H9 (cell line): ENCODE measurements around the gene SIRPD. TPM values are rescaled to one million over a fixed set of nuclear protein-coding genes. Genes with fewer than 3 reads are reported as not detected.

Source experiments
- DNase-seq: peaks from one replicate; pipeline ENCODE4 v3.0.0-alpha.2; 2017
- H2AFZ ChIP-seq: one replicate; pipeline ENCODE4 v1.6.1; 2013; ENCODE audit warnings: mild to moderate bottlenecking, low read length, control low read depth, moderate library complexity
- H2AK5ac ChIP-seq: 2 replicates; pipeline ENCODE4 v1.6.1; 2013; ENCODE audit warnings: low read length, control low read depth, mixed read lengths; ENCODE audit not compliant: insufficient read length
- H2BK120ac ChIP-seq: one replicate; pipeline ENCODE4 v1.6.1; 2013; ENCODE audit warnings: low read depth, mild to moderate bottlenecking, low read length, control low read depth, inconsistent platforms; ENCODE audit not compliant: poor library complexity, severe bottlenecking
- H2BK12ac ChIP-seq: 2 replicates; pipeline ENCODE4 v1.6.1; 2013; ENCODE audit warnings: low read length, control low read depth, mixed read lengths, low read depth; ENCODE audit not compliant: insufficient read length
- H2BK15ac ChIP-seq: 2 replicates; pipeline ENCODE4 v1.6.1; 2013; ENCODE audit warnings: low read depth, low read length, control low read depth
- H2BK20ac ChIP-seq: one replicate; pipeline ENCODE4 v1.6.1; 2013; ENCODE audit warnings: low read depth, mild to moderate bottlenecking, low read length, control low read depth, inconsistent platforms; ENCODE audit not compliant: poor library complexity, severe bottlenecking
- H2BK5ac ChIP-seq: 2 replicates; pipeline ENCODE4 v1.6.1; 2013; ENCODE audit warnings: low read length, control low read depth, mixed read lengths; ENCODE audit not compliant: insufficient read length
- H3K14ac ChIP-seq: 2 replicates; pipeline ENCODE4 v1.6.1; 2013; ENCODE audit warnings: low read length, control low read depth; ENCODE audit not compliant: insufficient read depth
- H3K18ac ChIP-seq: 2 replicates; pipeline ENCODE4 v1.6.1; 2013; ENCODE audit warnings: low read depth, mild to moderate bottlenecking, mixed read lengths, low read length, control low read depth; ENCODE audit not compliant: insufficient read length
- H3K23ac ChIP-seq: 2 replicates; pipeline ENCODE4 v1.6.1; 2013; ENCODE audit warnings: low read length, control low read depth, mixed read lengths, low read depth; ENCODE audit not compliant: insufficient read length
- H3K23me2 ChIP-seq: 2 replicates; pipeline ENCODE4 v1.6.1; 2013; ENCODE audit warnings: low read depth, mild to moderate bottlenecking, mixed read lengths, low read length, control low read depth; ENCODE audit not compliant: insufficient read length, poor library complexity, severe bottlenecking
- H3K27ac ChIP-seq: 2 replicates; pipeline ENCODE4 v1.5.1; 2013; ENCODE audit warnings: low read length, control low read depth, mixed read lengths, low read depth; ENCODE audit not compliant: insufficient read length
- H3K27me3 ChIP-seq: 2 replicates; pipeline ENCODE4 v1.6.1; 2013; ENCODE audit warnings: low read length, control low read depth, inconsistent platforms; ENCODE audit not compliant: insufficient read depth
- H3K4ac ChIP-seq: 2 replicates; pipeline ENCODE4 v1.6.1; 2013; ENCODE audit warnings: low read depth, mild to moderate bottlenecking, control low read depth, inconsistent platforms, low read length, moderate library complexity
- H3K4me1 ChIP-seq: 2 replicates; pipeline ENCODE4 v1.6.1; 2013; ENCODE audit warnings: low read length, control low read depth, inconsistent platforms; ENCODE audit not compliant: insufficient read depth
- H3K4me2 ChIP-seq: 2 replicates; pipeline ENCODE4 v1.6.1; 2013; ENCODE audit warnings: low read length, control low read depth, mixed read lengths; ENCODE audit not compliant: insufficient read length, insufficient read depth
- H3K56ac ChIP-seq: 2 replicates; pipeline ENCODE4 v1.6.1; 2013; ENCODE audit warnings: low read depth, mild to moderate bottlenecking, mixed read lengths, low read length, control low read depth; ENCODE audit not compliant: insufficient read length
- H3K79me1 ChIP-seq: 2 replicates; pipeline ENCODE4 v1.6.1; 2013; ENCODE audit warnings: low read depth, mild to moderate bottlenecking, moderate library complexity, low read length, control low read depth, inconsistent platforms; ENCODE audit not compliant: insufficient read depth, poor library complexity, severe bottlenecking
- H3K79me2 ChIP-seq: 2 replicates; pipeline ENCODE4 v1.6.1; 2013; ENCODE audit warnings: low read length, control low read depth, inconsistent platforms; ENCODE audit not compliant: insufficient read depth
- H3K9ac ChIP-seq: 2 replicates; pipeline ENCODE4 v1.6.1; 2013; ENCODE audit warnings: low read length, control low read depth, mixed read lengths; ENCODE audit not compliant: insufficient read length; ENCODE audit errors: extremely low read depth
- H3K9me3 ChIP-seq: one replicate; pipeline ENCODE4 v1.6.1; 2013; ENCODE audit warnings: low read depth, low read length, inconsistent platforms; ENCODE audit not compliant: control insufficient read depth
- H3T11ph ChIP-seq: one replicate; pipeline ENCODE4 v1.6.1; 2013; ENCODE audit warnings: mild to moderate bottlenecking, low read length, control low read depth, inconsistent platforms
- H4K20me1 ChIP-seq: one replicate; pipeline ENCODE4 v1.6.1; 2013; ENCODE audit not compliant: control insufficient read depth, insufficient read length, insufficient read depth
- H4K5ac ChIP-seq: 2 replicates; pipeline ENCODE4 v1.6.1; 2013; ENCODE audit warnings: low read depth, mild to moderate bottlenecking, mixed read lengths, low read length, control low read depth; ENCODE audit not compliant: insufficient read length
- H4K8ac ChIP-seq: replicated peaks from 2 replicates; pipeline ENCODE4 v1.6.1; 2013; ENCODE audit warnings: low read length, control low read depth, mixed read lengths, low read depth; ENCODE audit not compliant: insufficient read length
- H4K91ac ChIP-seq: 2 replicates; pipeline ENCODE4 v1.6.1; 2013; ENCODE audit warnings: low read depth, mild to moderate bottlenecking, moderate library complexity, mixed read lengths, low read length, control low read depth; ENCODE audit not compliant: insufficient read length
- H3K27ac Mint-ChIP-seq, 3 experiments: 2 replicates in 2 of 3; 3 replicates in 1 of 3; pipeline ENCODE4 v1.8.0; 2020 to 2021; ENCODE audit warnings: mixed read lengths in 3 of 3, mild to moderate bottlenecking in 1 of 3, moderate library complexity in 1 of 3
- H3K27me3 Mint-ChIP-seq: 2 replicates; pipeline ENCODE4 v1.8.0; 2021; ENCODE audit warnings: low read depth, mild to moderate bottlenecking, moderate library complexity, mixed read lengths
- H3K36me3 Mint-ChIP-seq, 3 experiments: 2 replicates in 2 of 3; 3 replicates in 1 of 3; pipeline ENCODE4 v1.8.0; 2020 to 2021; ENCODE audit warnings: low read depth in 3 of 3, mixed read lengths in 3 of 3; ENCODE audit not compliant: insufficient read depth in 1 of 3
- H3K4me1 Mint-ChIP-seq, 2 experiments: 2 replicates each; pipeline ENCODE4 v1.8.0; 2020; ENCODE audit warnings: mixed read lengths in 2 of 2
- H3K4me3 Mint-ChIP-seq, 2 experiments: 2 replicates in 1 of 2; 3 replicates in 1 of 2; pipeline ENCODE4 v1.8.0; 2020 to 2021; ENCODE audit warnings: mild to moderate bottlenecking in 2 of 2, mixed read lengths in 2 of 2, moderate library complexity in 1 of 2
- H3K9me3 Mint-ChIP-seq, 2 experiments: 2 replicates in 1 of 2; 3 replicates in 1 of 2; pipeline ENCODE4 v1.8.0; 2020; ENCODE audit warnings: mild to moderate bottlenecking in 2 of 2, mixed read lengths in 2 of 2, moderate library complexity in 1 of 2
- WGBS: extraction: QIAGEN DNeasy Blood & Tissue Kit; methylation state at CpG from one replicate; pipeline ENCODE4 v1.1.7; 2013; ENCODE audit warnings: missing lambda C conversion rate, low lambda C conversion rate, mixed read lengths; ENCODE audit not compliant: insufficient read length; ENCODE audit errors: extremely low coverage; 5-methylcytosine and 5-hydroxymethylcytosine counted together
- total RNA-seq: library from RNA; stranded (reverse); gene quantifications from 2 replicates; pipeline ENCODE4 v1.2.1, GENCODE V29; 2021
- TF ChIP-seq, protein P1 (sequence below): fragments of 200-600 bp; sonication (generic); conservative IDR thresholded peaks from 3 replicates; pipeline ENCODE4 v1.8.0; 2021; ENCODE audit warnings: antibody characterized with exemption, mild to moderate bottlenecking

Gene SIRPD
- total RNA-seq, 1 experiment from 2014 or later, result not detected

GRCh38 chr20:1533059-1533458 lies 24.4 kb downstream of the SIRPD start:
- H2BK15ac ChIP-seq, result no peak overlapping the region
- H3K23me2 ChIP-seq, result no peaks in the 10 kb centered on the region
- no peaks in the 10 kb centered on the region for H4K20me1 ChIP-seq
- no peak overlapping the region for H3K27ac ChIP-seq
- no peak overlapping the region for H3K4me3 Mint-ChIP-seq
- H3K14ac ChIP-seq, result no peak overlapping the region
- H3K27ac Mint-ChIP-seq, result no peak overlapping the region; a peak in 1 of 7 replicates
- WGBS, result no CpG with 5 or more reads among the region's 4 CpGs
- no peak overlapping the region for H2BK5ac ChIP-seq
- peak; percentile 41 for DNase-seq
- no peaks in the 10 kb centered on the region for H3K27me3 ChIP-seq
- no peak overlapping the region for H3K4me2 ChIP-seq
- no peak overlapping the region for H3K9ac ChIP-seq
- no peak overlapping the region for H3K56ac ChIP-seq
- H2BK120ac ChIP-seq, result no peak overlapping the region
- H2AFZ ChIP-seq, result no peak overlapping the region
- no peak overlapping the region for H4K5ac ChIP-seq
- H3K23ac ChIP-seq, result no peak overlapping the region
- H3K4me1 ChIP-seq, result no peaks in the 10 kb centered on the region
- H3K4ac ChIP-seq, result no peak overlapping the region
- no peak overlapping the region for H2BK12ac ChIP-seq
- H2AK5ac ChIP-seq, result no peak overlapping the region
- H3K36me3 Mint-ChIP-seq, result no peaks in the 10 kb centered on the region
- H3K27me3 Mint-ChIP-seq, result peaks cover 9% of the 10 kb centered on the region
- H3K9me3 ChIP-seq, result no peaks in the 10 kb centered on the region
- no peaks in the 10 kb centered on the region for H3K79me2 ChIP-seq
- no peak overlapping the region for H4K8ac ChIP-seq
- H3K18ac ChIP-seq, result no peak overlapping the region
- TF ChIP-seq, protein P1, sequence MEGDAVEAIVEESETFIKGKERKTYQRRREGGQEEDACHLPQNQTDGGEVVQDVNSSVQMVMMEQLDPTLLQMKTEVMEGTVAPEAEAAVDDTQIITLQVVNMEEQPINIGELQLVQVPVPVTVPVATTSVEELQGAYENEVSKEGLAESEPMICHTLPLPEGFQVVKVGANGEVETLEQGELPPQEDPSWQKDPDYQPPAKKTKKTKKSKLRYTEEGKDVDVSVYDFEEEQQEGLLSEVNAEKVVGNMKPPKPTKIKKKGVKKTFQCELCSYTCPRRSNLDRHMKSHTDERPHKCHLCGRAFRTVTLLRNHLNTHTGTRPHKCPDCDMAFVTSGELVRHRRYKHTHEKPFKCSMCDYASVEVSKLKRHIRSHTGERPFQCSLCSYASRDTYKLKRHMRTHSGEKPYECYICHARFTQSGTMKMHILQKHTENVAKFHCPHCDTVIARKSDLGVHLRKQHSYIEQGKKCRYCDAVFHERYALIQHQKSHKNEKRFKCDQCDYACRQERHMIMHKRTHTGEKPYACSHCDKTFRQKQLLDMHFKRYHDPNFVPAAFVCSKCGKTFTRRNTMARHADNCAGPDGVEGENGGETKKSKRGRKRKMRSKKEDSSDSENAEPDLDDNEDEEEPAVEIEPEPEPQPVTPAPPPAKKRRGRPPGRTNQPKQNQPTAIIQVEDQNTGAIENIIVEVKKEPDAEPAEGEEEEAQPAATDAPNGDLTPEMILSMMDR, result peak; percentile 51; the same call in 2 of the 3 replicates
- no peaks in the 10 kb centered on the region for H3K79me1 ChIP-seq
- H3K4me1 Mint-ChIP-seq, result peaks cover 2 to 4% of the 10 kb centered on the region in 2 experiments; a peak in 2 of 4 replicates
- H4K91ac ChIP-seq, result no peak overlapping the region
- no peak overlapping the region for H3T11ph ChIP-seq
- H3K9me3 Mint-ChIP-seq, result no peaks in the 10 kb centered on the region
- H2BK20ac ChIP-seq, result no peak overlapping the region
